GM15510 (cell line): ENCODE measurements around the gene ORM2.

Experiments
- POLR2A ChIP-seq: IDR thresholded peaks from 3 replicates; pipeline ENCODE4 v1.6.1; 2011; ENCODE audit warnings: borderline replicate concordance; ENCODE audit not compliant: insufficient read length; ENCODE audit errors: extremely low read depth

ORM2 gene

GRCh38 chr9:114302727-114303126 lies 26.9 kb upstream of the ORM2 start:
- TF ChIP-seq POLR2A: no peak

DNA sequence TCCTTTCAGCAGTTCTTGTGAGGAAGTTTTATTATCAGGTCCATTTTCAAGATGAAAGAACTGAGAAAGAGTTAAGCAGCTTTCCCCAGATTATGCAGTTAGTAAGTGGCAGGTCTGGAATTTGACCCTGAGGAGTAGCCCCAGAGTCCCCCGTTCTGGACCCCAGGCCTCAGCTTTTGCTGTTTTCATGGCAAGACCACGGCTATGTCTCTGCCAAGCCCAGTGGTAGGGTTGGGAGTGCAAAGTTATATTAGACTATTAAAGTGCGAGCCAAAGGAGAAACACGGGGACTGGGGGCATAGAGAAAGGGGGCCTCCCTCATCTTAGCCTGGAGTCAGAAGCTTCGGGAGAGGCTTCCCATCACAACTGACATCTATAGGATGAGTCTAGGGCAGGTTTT lies 26.1 kb upstream of the ORM2 start:
- no peak for TF ChIP-seq POLR2A

GRCh38 chr9:114303977-114304376 lies 25.7 kb upstream of the ORM2 start:
- TF ChIP-seq POLR2A: no peak

- no peak for TF ChIP-seq POLR2A
These were observed 25.1 kb upstream of the ORM2 start for GRCh38 chr9:114304416-114305188.

GRCh38 chr9:114307899-114308267 lies 21.8 kb upstream of the ORM2 start:
- no peak for TF ChIP-seq POLR2A

DNA sequence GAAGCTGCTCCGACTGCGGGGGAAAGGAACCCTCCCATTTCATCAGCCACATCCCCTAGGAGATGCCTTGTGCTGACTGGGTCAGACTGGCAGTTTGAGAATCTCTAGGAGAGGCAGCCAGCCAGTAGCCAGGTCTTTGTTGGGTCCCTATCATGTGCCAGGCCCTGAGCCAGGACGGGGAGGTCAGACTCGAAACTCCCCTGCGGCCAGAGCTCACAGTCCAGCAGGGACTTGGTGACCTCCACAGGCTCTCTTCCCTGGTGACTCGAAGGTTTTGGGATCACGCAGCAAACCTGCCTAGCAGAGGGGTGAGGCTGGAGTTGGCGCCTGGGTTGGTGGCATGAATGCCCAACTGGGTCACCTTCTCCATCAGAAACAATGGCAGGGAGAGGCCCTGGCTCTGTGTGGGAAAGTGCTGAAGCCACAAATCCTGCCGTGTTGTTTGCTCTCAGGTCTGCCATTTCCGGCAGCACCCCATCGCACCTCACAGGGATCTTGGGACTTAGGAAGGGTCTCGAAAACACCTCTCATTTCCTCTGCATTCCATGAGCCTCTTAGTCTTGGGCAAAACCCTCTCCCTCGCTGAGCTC lies 21.2 kb upstream of the ORM2 start:
- TF ChIP-seq POLR2A: no peak

GRCh38 chr9:114309096-114309495 lies 20.6 kb upstream of the ORM2 start:
- no peak for TF ChIP-seq POLR2A

DNA sequence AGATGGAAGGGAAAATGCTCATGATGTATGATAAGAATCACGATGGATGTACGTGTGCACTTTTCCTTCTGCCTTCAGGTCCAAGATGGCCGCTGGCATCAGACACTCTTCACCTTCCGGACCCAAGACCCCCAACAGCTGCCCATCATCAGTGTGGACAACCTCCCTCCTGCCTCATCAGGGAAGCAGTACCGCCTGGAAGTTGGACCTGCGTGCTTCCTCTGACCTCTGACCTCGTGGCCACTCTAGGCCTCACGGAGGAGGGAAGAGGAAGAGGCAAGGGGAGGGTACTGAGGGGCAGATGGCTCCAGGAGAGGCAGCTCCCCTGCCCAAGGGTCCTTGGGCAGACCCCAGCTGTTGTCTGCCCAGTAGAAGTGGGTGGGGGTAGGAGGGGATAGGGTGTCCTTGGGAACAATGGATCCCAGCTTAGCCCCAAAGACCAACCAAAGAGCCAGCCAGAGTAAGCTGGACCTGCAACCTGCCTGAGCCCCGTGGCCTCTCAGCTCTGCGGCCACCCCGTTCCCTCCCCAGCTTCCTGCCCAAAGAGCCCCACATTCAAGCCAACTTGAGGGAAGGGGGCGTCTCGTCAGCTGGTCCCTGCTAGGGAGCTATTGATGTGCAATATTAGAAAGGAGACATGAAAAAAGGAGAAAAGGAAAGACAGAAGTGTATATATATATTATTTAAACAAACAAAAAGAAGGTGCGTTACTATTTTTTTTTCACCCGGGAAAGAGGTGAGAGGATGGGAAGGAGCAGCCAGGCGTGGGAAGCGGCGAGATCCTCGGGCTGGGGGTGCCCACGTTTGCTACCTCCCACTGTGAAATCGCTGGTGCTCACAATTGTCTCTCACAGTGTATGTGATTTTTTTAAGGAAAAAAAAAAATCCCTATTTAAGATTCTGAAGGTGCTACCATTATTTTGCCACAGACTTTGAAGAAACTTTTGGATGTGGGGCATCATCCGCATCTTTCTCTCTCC lies 18.9 kb upstream of the ORM2 start:
- no peak for TF ChIP-seq POLR2A

DNA sequence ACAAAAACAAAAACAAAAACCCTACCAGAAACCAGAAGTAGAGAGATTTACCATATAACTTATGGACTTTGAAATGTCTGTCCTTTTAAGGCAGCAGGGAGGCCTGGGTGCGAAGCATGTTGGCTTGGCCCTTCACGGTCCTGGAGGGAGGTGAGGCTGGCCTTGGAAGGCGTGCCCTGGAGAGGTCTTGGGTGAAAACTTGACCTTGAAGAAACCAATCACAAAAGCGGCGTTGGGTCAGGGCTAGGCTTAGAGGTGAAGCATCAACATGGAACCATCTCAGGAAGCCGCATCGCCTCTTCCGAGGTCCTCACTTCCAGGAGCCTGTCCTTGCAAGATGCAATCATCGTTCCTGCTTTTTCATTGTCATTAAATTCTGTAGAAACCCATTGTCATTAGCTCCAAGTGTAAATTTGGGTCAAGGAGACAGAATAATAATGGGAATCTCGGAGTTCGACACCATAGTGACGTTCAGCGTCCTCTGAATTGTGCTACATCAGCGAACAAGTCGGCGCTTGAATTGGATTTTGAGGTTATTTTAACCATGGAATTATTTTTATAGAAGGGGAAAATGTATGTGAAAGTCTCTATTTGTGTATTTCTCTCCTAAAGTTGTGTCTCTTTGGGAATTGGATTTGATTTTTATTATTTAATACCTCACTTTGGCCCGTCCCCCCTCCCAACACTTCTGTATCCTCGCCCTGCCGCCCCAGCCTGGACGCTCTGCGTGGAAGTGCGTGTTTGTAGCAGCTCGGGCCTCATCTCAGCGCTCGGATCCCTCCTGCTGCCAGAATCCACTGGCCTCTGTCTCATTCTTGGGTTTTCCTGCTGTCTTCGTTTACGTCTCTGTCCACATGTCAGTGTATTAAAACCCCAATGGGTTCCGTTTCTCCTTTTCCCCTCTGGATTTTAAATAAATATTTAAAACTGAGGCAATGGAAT lies 17.8 kb upstream of the ORM2 start:
- TF ChIP-seq POLR2A: no peak

GRCh38 chr9:114312513-114312875 lies 17.2 kb upstream of the ORM2 start:
- no peak for TF ChIP-seq POLR2A

GRCh38 chr9:114313186-114313585 lies 16.5 kb upstream of the ORM2 start:
- TF ChIP-seq POLR2A: no peak

DNA sequence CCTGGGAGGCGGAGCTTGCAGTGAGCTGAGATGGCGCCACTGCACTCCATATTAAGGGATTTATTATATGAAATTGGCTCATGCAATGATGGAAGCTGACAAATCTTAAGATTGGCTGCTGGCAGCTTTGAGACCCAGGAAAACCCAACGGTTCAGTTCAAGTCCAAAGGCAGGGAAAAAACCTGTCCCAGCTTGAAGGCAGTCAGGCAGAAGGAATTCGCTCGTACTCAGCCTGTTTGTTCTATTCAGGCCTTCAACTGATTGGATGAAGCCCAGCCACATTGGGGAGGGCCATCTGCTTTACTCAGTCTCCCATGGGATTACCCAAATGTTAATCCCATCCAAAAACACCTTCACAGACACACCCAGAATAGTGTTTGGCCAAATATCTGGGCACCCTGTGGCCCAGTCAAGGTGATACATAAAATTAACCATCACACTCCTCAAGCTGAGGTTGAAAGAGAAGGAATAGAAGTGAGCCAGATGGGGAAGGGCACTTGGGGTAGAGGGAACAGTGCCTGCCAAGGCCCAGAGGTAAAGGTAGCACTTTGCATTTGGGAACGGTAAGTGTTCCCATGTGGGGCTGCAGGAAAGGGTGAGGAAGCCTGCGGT lies 15.3 kb upstream of the ORM2 start:
- TF ChIP-seq POLR2A: no peak

DNA sequence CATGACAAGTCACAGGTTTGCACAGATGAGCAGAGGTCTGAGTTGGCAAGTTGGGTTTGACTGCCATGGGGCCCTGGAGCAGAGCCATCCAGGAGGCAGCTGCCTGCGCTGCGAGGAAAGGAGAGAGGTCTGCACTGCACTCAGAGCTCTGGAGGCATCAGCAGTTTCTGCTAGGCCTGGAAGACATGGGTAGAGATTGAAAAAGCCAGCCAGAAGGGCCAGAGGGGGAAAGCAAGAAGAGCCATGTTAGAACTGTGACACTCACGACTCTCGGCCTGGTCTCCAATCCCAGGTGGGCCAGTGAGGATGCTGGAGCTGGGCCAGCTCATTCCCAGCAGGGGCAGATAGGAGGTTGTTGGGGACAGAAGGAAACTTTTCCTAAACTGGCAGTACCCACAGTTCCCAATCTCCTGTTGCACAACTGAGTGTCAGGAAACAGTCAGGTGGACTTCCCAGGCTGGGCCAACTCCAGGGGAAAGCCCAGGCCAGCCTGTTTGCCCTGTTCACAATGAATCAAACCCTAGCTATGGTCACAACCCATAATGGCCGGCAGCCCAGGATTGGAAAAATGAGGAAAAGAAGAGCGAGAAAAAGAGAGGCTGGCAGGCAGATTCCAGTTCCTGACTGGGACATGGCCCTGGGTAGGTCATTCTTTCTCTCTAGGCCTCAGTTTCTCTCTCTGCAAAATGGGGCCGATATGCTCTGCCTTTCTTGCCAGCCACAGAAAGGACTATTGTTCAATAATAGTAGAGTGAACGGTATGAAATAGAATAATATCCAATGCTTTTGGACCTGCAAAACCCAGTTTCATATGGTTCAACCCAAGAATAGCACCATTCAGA lies 14.6 kb upstream of the ORM2 start:
- TF ChIP-seq POLR2A: no peak
